SJCRH30 (cell line): ENCODE results near the gene DYRK1A. TPM values are rescaled to one million over a fixed set of nuclear protein-coding genes. Genes with fewer than 3 reads are reported as not detected.

Experiments used
- DNase-seq, 2 experiments: peaks; one replicate each; pipeline ENCODE4 v3.0.0-alpha.2; 2015 to 2020
- H3K27ac ChIP-seq: fragments of 250-450 bp; sonication (Bioruptor Pico); 2 replicates; pipeline ENCODE4 v1.5.1; 2020; ENCODE audit warnings: mild to moderate bottlenecking, moderate library complexity
- H3K27me3 ChIP-seq: fragments of 250-450 bp; sonication (Bioruptor Pico); 2 replicates; pipeline ENCODE4 v1.5.1; 2020; ENCODE audit warnings: mild to moderate bottlenecking, moderate library complexity
- H3K36me3 ChIP-seq: fragments of 250-450 bp; sonication (Bioruptor Pico); 2 replicates; pipeline ENCODE4 v1.5.1; 2020; ENCODE audit warnings: mild to moderate bottlenecking, moderate library complexity
- H3K4me1 ChIP-seq: fragments of 250-450 bp; sonication (Bioruptor Pico); 2 replicates; pipeline ENCODE4 v1.5.1; 2020; ENCODE audit warnings: mild to moderate bottlenecking, moderate library complexity
- H3K4me3 ChIP-seq: fragments of 250-450 bp; sonication (Bioruptor Pico); 2 replicates; pipeline ENCODE4 v1.5.1; 2020; ENCODE audit warnings: mild to moderate bottlenecking, moderate library complexity
- H3K9me3 ChIP-seq: fragments of 250-450 bp; sonication (Bioruptor Pico); replicated peaks from 2 replicates; pipeline ENCODE4 v1.5.1; 2020; ENCODE audit warnings: mild to moderate bottlenecking, moderate library complexity
- total RNA-seq: library from RNA; depleted of rRNA; stranded (reverse); fragments of >200 nt; shearing (Covaris generic); gene quantifications from 2 replicates; pipeline ENCODE4 v1.2.3, GENCODE V29; 2014

DYRK1A gene
- total RNA-seq, 1 experiment from 2014 or later: 67.5 TPM

DNA sequence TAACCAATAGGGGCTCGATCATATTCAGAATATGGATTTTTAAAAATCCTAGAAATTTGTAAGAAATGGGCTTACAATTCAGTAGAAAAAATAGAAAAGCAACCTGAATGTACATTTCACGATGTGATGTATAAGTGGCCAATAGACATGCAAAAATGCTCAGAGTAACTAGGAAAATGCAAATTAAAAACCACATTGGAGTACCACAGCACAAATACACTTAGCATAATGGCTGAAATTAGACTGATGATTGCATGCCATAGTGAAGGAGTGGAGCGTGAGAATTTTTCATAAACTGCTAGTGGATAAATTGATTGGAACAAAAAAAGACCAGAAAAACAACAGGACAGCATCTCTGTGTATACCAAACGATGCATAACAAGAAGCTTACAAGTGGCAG is 102.3 kb downstream of the DYRK1A start:
- Histone ChIP-seq H3K27ac (no peak overlapping the region), H3K4me1 (no peaks in the 10 kb centered on the region), H3K27me3 (no peaks in the 10 kb centered on the region), H3K9me3 (no peaks in the 10 kb centered on the region), H3K36me3 (peaks cover 20% of the 10 kb centered on the region), H3K4me3 (no peak overlapping the region)
- DNase-seq: no peak

DNA sequence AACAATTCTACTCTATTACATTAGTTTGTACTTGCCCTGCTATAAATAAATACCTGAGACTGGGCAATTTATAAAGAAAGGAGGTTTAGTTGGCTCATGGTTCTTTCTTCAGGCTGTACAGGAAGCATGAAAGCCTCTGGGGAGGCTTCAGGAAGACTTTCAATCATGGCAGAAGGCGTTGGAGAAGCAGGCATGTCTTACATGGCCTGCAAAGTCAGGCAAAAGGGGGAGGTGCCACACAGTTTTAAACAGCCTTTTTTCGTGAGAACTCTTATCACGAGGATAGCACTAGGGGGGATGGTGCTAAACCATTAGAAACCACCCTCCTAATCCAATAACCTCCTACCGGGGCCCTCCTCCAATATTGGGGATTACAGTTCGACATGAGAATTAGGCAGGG is 102.9 kb downstream of the DYRK1A start:
- no peaks in the 10 kb centered on the region for H3K9me3 ChIP-seq
- H3K27ac ChIP-seq: no peak overlapping the region
- H3K27me3 ChIP-seq: no peaks in the 10 kb centered on the region
- no peak for DNase-seq
- H3K36me3 ChIP-seq: peaks cover 20% of the 10 kb centered on the region
- no peak overlapping the region for H3K4me3 ChIP-seq
- H3K4me1 ChIP-seq: no peaks in the 10 kb centered on the region

DNA sequence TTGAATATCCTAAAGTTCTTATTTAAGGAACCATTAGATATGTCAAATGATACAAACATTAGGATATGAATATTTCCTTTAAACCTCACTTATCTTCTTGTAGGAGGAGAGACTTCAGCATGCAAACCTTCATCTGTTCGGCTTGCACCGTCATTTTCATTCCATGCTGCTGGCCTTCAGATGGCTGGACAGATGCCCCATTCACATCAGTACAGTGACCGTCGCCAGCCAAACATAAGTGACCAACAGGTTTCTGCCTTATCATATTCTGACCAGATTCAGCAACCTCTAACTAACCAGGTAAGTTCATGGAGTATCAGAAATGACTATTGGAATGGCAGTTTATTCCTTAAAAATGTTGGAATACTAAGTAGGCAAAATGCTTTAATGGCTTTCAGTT is 106.0 kb downstream of the DYRK1A start:
- DNase-seq: no peak
- H3K27ac ChIP-seq: no peak overlapping the region
- no peaks in the 10 kb centered on the region for H3K4me1 ChIP-seq
- no peaks in the 10 kb centered on the region for H3K27me3 ChIP-seq
- H3K9me3 ChIP-seq: no peaks in the 10 kb centered on the region
- no peak overlapping the region for H3K4me3 ChIP-seq
- peaks cover 15% of the 10 kb centered on the region for H3K36me3 ChIP-seq

DNA sequence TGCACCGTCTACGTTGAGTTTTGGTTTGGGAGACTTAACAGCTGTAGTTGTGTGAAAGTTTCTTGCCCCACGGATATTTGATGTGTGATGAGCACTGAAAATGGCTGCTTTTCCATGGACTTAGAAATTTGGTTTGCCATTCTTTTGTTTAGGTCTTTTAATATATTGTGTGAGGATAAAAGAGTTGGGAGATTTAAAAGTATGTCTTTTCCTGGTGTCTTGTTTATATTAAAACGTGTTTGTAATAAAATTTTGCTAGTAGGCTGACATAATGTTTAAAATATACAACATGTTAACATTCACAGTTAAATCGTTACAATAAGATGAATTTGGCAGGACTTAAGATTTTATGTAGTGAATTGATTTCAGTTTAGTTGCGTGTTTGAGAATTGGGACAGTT is 106.9 kb downstream of the DYRK1A start:
- H3K36me3 ChIP-seq: peaks cover 17% of the 10 kb centered on the region
- no peak overlapping the region for H3K27ac ChIP-seq
- no peak overlapping the region for H3K4me3 ChIP-seq
- no peaks in the 10 kb centered on the region for H3K4me1 ChIP-seq
- no peaks in the 10 kb centered on the region for H3K27me3 ChIP-seq
- H3K9me3 ChIP-seq: no peaks in the 10 kb centered on the region
- DNase-seq: no peak

DNA sequence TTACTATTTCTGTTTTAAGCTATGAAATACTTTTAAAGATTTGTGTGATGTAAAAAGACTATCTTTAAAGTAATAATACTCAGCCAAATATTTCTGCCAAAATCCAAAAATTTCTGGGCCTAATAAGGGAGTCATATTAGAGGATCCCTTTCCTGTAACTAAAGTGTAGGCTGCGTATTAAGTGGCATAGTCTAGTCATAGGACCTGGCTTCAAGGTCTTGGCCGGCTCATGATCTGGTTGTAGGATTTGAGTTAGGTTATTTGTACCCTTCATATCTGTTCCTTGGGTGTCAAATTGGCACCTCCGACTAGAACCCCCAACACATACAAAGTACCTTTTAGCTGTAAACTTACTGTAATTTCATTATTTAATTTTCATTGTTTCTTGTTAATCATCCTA is 107.8 kb downstream of the DYRK1A start:
- no peaks in the 10 kb centered on the region for H3K9me3 ChIP-seq
- no peaks in the 10 kb centered on the region for H3K27me3 ChIP-seq
- peaks cover 16% of the 10 kb centered on the region for H3K36me3 ChIP-seq
- H3K4me3 ChIP-seq: no peak overlapping the region
- H3K4me1 ChIP-seq: no peaks in the 10 kb centered on the region
- no peak for DNase-seq
- H3K27ac ChIP-seq: no peak overlapping the region

DNA sequence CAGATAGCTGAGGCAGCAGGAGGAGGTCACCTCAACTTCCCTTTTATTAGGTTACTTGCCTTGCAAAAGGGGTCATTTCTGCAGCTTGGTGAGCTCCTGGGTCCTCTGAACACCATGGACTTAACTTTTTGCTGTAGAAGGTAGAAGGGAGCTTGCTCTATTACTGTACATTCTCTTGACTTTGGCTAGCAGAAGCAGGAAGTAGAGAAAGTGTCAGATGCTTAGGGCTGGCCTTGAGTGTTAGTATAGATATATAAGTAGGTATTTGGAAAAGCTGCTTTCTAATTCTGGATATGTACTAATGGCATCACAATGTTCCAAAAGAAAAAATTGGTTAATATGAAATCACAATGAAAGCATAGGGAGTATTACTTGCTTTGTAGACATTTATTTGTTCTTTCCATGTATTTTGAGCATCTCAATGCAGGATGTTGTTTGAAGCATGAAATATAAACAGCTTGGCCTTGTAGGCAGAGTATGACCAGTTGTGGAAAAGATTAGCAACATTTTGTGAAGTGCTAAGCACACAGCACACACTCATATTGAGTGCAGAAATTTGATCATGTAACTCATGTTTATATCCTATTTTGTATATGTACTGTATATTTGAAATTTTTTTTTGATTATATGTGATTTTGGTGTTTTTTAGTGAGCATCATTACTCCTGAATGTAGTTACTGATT is 108.8 kb downstream of the DYRK1A start:
- Histone ChIP-seq H3K4me3 (no peak overlapping the region), H3K36me3 (peaks cover 17% of the 10 kb centered on the region), H3K27ac (no peak overlapping the region), H3K9me3 (no peaks in the 10 kb centered on the region), H3K4me1 (no peaks in the 10 kb centered on the region), H3K27me3 (no peaks in the 10 kb centered on the region)
- no peak for DNase-seq

DNA sequence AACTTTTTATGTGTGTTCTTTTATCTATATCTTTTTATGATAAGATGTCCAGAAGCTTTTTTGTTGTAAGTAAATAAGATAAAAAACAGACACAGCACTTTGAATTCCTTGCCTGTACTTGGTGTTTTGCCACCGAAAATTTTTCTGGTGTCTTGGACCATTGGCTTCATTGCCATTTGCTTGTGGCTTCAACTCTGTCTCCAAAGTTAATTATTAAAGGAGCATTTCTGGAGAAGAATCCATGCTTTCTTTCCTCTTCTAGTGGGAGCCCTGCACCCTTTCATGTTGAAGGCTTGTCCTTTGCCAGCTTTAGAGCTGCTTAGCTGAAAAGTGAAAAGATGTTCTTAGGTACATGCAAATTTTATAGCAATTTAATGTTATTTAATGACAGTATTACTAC is 112.2 kb downstream of the DYRK1A start:
- Histone ChIP-seq H3K27me3 (no peaks in the 10 kb centered on the region), H3K9me3 (no peaks in the 10 kb centered on the region), H3K27ac (no peak overlapping the region), H3K4me3 (no peak overlapping the region), H3K4me1 (no peaks in the 10 kb centered on the region), H3K36me3 (peaks cover 28% of the 10 kb centered on the region)
- no peak for DNase-seq

DNA sequence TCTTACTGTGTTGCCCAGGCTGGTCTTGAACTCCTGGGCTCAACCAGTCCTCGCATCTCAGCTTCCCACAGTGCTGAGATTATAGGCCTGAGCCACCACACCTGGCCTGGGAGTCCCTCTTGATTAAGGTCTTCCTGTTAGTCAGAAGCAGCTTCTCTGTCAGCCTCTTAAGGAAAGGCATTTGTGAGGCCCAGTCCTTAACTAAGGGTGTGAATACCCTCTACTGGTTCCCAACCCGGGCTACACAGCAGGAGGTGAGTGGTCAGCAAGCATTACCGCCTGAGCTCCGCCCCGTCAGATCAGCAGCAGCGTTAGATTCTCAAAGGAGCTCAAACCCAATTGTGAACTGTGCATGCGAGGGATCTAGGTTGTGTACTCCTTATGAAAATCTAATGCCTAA is 117.2 kb downstream of the DYRK1A start:
- Histone ChIP-seq H3K27me3 (no peaks in the 10 kb centered on the region), H3K4me1 (no peaks in the 10 kb centered on the region), H3K9me3 (no peaks in the 10 kb centered on the region), H3K4me3 (no peak overlapping the region), H3K27ac (no peak overlapping the region), H3K36me3 (peaks cover 53% of the 10 kb centered on the region)
- DNase-seq: no peak

DNA sequence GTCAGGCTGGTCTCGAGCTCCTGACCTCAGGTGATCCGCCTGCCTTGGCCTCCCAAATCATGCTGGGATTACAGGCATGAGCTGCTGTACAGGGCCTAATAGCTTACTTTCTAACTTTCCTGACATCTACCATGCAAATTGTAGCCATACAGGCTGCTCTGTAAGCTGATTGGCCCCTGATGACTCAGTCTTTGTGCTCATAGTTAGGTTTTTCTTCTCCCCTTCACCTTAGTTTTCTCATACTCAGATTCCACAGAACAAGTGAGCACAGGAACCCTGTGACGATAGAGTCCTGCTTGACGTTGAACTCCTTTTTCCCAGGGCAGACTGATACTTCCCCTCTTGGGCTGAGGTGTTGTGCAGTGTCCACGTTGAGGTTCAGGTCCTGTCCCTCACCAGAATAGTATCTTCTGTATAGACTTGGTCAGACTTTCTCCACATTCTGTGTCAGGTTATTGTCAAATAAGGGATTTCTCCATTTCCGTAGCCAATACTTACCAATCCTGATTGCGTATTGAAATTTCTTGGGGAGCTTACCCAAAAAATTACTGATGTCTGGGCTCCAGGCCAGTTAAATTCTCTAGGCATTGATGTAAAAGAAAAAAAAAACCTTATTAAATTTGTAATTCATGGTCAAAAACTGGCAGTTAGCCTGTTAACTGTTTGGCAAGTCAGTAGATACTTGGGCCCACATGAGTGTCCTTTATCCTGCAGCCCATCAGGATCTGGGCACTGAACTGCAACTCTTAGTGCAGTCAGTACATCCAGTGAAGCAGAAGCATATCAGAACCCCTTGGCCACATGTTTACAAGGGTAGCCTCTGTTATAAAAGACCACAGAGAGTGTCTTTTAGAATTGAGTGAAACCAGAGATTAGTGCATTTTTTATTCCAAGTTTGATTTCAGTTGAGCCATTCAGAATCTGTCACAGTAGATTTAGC is 118.2 kb downstream of the DYRK1A start:
- Histone ChIP-seq H3K9me3 (no peaks in the 10 kb centered on the region), H3K4me1 (no peaks in the 10 kb centered on the region), H3K27ac (no peak overlapping the region), H3K4me3 (no peak overlapping the region), H3K27me3 (no peaks in the 10 kb centered on the region), H3K36me3 (peaks cover 56% of the 10 kb centered on the region)
- no peak for DNase-seq

DNA sequence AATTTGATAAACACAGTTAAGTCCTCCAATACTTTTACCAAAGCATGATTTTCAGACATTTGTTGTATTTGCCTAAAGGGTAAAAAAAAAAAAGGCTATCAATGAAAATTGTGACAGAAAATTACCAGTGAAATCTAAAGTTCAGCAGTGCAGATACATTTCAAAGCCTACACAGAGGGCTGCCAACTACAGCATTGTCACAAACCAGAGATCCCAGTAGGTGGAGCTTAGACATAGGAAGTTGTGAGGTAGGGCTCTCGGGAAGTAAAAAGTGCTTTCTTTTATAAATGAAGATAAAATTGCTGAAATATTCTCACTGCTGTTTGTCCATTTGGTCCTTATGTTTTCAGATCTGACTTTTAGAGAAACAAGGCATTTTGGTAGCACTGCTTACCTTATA is 123.0 kb downstream of the DYRK1A start:
- no peak overlapping the region for H3K4me3 ChIP-seq
- H3K9me3 ChIP-seq: no peaks in the 10 kb centered on the region
- no peak overlapping the region for H3K27ac ChIP-seq
- no peak for DNase-seq
- H3K36me3 ChIP-seq: peaks cover 60% of the 10 kb centered on the region
- no peaks in the 10 kb centered on the region for H3K27me3 ChIP-seq
- H3K4me1 ChIP-seq: no peaks in the 10 kb centered on the region

DNA sequence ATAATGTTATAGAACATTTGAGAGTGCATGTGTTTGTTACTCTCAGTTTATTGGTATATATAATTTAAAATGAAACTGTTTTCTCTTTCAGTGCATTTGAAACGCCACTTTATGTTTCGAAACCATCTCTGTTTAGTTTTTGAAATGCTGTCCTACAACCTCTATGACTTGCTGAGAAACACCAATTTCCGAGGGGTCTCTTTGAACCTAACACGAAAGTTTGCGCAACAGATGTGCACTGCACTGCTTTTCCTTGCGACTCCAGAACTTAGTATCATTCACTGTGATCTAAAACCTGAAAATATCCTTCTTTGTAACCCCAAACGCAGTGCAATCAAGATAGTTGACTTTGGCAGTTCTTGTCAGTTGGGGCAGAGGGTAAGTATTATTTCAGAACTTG is 123.5 kb downstream of the DYRK1A start:
- H3K27ac ChIP-seq: no peak overlapping the region
- peaks cover 60% of the 10 kb centered on the region for H3K36me3 ChIP-seq
- no peaks in the 10 kb centered on the region for H3K9me3 ChIP-seq
- no peak overlapping the region for H3K4me3 ChIP-seq
- no peak for DNase-seq
- no peaks in the 10 kb centered on the region for H3K27me3 ChIP-seq
- no peaks in the 10 kb centered on the region for H3K4me1 ChIP-seq

DNA sequence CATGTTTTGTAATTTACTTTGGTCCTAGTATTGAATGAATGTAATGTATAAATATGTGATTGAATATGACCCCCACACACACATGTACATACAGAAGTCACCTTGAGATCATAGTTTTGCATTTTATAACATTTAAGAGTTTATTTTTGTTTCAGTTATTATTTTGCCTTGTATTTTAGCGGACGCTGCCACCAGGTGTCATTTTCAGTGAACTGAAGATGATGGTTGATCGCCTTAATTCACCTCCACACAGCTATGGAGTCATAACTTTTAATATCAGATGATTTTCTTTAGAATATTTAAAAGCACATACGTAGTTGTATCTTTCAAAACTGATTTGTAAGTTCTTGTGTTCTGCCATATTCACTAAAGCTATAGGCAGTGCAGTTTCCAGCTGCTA is 130.4 kb downstream of the DYRK1A start:
- H3K4me1 ChIP-seq: no peaks in the 10 kb centered on the region
- H3K27me3 ChIP-seq: no peaks in the 10 kb centered on the region
- H3K36me3 ChIP-seq: peaks cover 50% of the 10 kb centered on the region
- DNase-seq: peak in 1 of 2 experiments; percentile 17
- H3K9me3 ChIP-seq: no peaks in the 10 kb centered on the region
- no peak overlapping the region for H3K4me3 ChIP-seq
- H3K27ac ChIP-seq: no peak overlapping the region

DNA sequence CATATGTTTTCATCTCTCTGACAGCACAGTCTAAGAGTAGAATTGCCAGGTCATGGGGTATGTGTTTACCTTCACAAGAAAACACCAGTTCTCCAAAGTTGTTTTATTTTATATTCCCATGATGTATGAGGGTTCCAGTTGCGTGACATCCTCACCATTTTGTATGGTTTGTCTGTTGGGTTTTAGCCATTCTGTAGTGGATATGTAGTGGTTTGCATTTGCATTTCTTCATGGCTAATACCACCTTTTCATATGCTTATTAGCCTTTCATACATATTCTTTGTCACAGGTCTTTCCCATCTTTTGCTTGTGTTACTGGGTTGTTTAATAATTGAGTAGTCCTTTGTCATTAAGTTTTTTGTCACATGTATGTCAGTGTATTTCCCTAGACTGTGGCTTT is 132.1 kb downstream of the DYRK1A start:
- no peak overlapping the region for H3K4me3 ChIP-seq
- no peak overlapping the region for H3K27ac ChIP-seq
- no peaks in the 10 kb centered on the region for H3K27me3 ChIP-seq
- no peaks in the 10 kb centered on the region for H3K9me3 ChIP-seq
- H3K36me3 ChIP-seq: peaks cover 54% of the 10 kb centered on the region
- no peaks in the 10 kb centered on the region for H3K4me1 ChIP-seq
- DNase-seq: no peak

DNA sequence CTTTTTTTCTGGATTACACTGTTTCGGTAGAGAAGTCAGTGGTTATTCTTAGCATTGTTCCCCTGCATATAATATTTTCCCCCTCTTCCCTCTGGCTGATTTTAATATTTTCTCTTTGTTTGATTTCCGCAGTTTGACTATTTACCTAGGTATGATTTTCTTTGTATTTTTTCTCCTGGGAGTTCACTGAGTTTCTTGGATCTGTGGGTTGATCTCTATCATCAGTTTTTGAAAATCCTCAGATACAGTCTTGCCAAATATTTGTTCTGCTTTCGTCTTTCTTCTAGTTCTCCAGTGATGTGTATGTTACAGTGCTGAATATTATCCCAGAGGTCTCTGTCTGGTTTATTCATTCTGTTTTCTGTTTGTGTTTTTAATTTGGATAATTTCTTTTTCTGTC is 136.4 kb downstream of the DYRK1A start:
- H3K36me3 ChIP-seq: peaks cover 77% of the 10 kb centered on the region

DNA sequence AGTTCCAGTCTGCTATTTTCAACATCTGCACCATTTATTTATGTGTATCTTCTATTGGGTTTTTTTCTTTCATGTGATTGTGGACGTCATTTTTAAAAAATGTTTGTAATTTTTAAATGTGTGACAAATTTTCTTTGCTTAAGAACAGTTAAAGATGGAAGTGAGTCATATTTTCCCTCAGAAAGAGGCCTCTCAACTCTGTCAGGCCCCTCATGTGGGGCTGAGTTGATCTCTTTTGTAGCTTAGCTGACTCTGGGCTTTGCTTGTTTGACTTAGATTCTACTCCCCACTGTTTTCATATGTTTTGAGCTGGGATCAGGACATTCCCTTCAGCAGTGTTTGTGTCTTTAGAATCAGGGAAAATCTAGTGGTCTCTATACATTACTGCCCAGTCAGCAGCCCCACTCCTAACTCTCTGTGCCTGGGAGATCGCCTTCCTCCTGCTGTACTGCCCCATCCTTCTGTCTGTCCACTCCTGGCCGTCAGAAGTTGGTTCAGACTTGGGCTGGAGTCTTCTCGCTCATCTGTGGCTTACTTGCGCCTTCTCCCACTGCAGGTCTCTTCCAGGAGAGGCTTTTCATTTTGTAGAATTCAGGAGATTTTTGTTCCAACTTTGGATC is 137.4 kb downstream of the DYRK1A start:
- H3K4me3 ChIP-seq: no peak overlapping the region
- no peak overlapping the region for H3K27ac ChIP-seq
- peaks cover 80% of the 10 kb centered on the region for H3K36me3 ChIP-seq
- H3K4me1 ChIP-seq: no peaks in the 10 kb centered on the region
- no peaks in the 10 kb centered on the region for H3K9me3 ChIP-seq
- no peaks in the 10 kb centered on the region for H3K27me3 ChIP-seq
- DNase-seq: no peak

More for the DNA sequence above, 136.4 kb downstream of the DYRK1A start:
- no peaks in the 10 kb centered on the region for H3K27me3 ChIP-seq
- no peak for DNase-seq
- H3K9me3 ChIP-seq: no peaks in the 10 kb centered on the region
- H3K27ac ChIP-seq: no peak overlapping the region
- H3K4me1 ChIP-seq: no peaks in the 10 kb centered on the region
- H3K4me3 ChIP-seq: no peak overlapping the region
